ENCODE measurements around the gene CPXM2.

GRCh38 chr10:123786306-123786705 lies 105.3 kb downstream of the CPXM2 start:
- TF ChIP-seq CTCF (IDR thresholded peaks at IDR 0.05 in 2 of 3, conservative IDR thresholded peaks at IDR 0.05 in 1 of 3; ENCODE audit: borderline replicate concordance in 1 of 3, insufficient read depth in 1 of 3, low read depth in 2 of 3, low read length in 2 of 3), result no peak
- no peak for TF ChIP-seq EGR1 (IDR thresholded peaks at IDR 0.05; ENCODE audit: low read depth)
- no peak for TF ChIP-seq ZNF274 (IDR thresholded peaks at IDR 0.05; ENCODE audit: low read depth, low read length)

All from HCT116 (cell line).